GOT3 (cell line): ENCODE results near the gene GOLM1.
"Not testable (repeated sequence)": the region's sequence is repeated elsewhere in the genome, so short reads cannot be mapped to it uniquely, and the experiment has no call there.

Source experiments
- DNase-seq: peaks from one replicate; lab custom pipeline; 2025; ENCODE audit warnings: mixed read lengths; lab: John Stamatoyannopoulos, UW

The GOLM1 gene

GRCh38 chr9:86082870-86083269 is 16.5 kb downstream of the GOLM1 start:
- no peak for DNase-seq

DNA sequence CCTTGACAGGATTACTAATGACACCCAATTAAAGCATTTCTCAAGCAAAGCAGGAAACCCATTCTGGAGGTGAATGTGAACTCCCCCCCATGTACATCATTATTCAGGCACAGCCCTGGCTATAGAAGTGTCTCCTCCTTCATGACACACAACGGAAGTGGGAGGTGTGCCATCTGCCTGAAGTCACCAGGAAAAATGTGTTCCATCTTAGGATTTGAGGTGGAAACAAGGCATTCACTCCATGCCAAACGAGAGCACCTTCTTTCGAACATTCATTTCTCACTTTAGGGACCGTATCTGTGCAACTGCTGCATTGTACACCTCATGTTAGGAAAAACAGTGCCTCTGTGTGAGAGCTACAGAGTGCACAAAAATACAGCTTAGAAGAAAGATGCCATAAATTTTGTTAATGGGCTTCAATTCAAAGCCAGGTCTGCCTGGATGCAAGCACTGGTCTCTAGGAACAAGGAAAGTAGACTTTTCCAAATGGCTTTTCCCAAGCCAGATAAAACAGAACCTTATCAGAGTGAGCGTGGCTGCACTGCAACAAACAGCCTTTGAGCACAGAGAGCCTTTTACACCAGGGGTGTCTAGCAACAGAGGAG is 19.4 kb downstream of the GOLM1 start:
- no peak for DNase-seq

- DNase-seq = no peak
These were observed 19.9 kb downstream of the GOLM1 start for GRCh38 chr9:86079421-86079831.

- no peak for DNase-seq
These were observed 20.6 kb downstream of the GOLM1 start for GRCh38 chr9:86078731-86079130.

GRCh38 chr9:86077276-86077675 is 22.1 kb downstream of the GOLM1 start:
- no peak for DNase-seq

- DNase-seq = no peak
These were observed 23.9 kb downstream of the GOLM1 start for GRCh38 chr9:86075132-86076109.

DNA sequence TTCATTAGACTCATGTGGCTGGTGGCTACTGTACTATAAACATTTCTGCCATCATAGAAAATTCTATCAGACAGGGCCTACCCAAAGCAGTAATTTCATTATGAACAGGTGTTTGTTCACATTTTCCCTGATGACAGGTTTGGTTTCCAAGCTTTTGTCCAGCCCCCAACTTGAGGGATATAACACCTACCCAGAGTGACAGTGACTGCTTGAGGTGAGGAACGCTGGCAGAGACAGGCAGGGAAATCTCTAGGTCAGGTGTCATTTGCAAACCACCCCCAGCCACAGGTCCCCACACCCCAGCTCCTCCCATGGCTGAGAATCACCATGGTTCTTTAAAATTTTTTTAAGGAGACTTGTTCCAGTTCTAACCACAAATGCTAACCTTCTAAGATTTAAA is 25.5 kb downstream of the GOLM1 start:
- DNase-seq = no peak

GRCh38 chr9:86072394-86072877 is 26.9 kb downstream of the GOLM1 start:
- no peak for DNase-seq

GRCh38 chr9:86069206-86069869 is 30.0 kb downstream of the GOLM1 start:
- no peak for DNase-seq

DNA sequence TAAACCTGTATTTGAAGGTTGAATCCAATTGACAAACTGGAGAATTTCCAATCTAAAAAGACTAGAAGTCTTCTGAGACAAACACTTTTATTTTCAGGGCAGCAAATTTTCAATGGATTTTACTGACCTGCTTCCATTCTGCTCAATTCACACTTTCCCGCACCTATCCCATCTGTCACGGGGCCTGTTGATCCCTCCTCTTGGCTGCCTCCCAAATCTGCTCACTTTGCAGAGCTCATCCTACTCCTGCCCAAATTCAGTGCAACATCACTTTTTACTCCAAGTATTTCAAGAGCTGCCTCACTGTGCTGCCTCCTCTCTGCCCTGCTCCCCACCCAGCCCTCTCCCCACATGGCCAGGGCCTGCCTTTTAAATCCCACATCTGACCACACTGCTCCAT is 35.1 kb downstream of the GOLM1 start:
- no peak for DNase-seq

GRCh38 chr9:86062845-86063693 is 36.3 kb downstream of the GOLM1 start:
- no peak for DNase-seq

DNA sequence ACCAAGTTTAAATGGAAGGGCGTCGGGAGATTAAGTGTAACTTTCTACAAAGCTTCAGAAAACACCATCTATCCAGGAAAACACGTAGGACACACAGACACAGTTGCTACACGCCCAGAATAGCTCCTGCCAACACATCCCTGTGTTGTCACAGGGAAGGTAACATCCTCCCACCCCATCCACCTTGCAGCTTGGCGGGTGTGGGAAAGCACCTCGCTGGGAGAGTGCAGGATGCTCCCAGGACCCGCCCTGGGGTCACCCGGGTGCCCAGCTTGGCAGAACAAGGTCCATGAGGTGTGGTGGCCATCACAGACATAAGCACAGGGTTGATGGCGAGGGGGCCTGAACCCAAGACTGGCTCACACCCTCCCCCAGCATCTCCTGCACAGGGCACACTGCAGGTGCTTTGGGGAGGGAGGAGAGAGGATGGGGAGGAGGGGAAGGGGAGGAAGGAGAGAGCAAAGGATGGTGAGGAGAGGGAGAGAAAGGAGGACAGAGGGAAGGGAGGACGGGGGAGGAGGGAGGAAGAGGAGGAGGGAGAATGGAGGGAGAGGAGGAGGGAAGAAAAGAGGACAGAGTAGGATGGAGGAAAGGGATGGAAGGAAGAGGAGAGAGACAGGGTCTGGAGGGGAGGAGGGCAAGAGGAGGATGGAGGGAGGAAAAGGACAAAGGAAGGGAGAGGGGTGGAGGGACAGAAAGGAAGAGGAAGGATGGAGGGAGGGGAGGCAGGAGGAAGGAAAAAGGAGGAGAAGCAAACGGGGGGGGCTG is 37.2 kb downstream of the GOLM1 start:
- no peak for DNase-seq

- DNase-seq = no peak
These were observed 41.9 kb downstream of the GOLM1 start for GRCh38 chr9:86057491-86057890.

- DNase-seq = no peak
These were observed 44.7 kb downstream of the GOLM1 start for GRCh38 chr9:86054695-86055094.

DNA sequence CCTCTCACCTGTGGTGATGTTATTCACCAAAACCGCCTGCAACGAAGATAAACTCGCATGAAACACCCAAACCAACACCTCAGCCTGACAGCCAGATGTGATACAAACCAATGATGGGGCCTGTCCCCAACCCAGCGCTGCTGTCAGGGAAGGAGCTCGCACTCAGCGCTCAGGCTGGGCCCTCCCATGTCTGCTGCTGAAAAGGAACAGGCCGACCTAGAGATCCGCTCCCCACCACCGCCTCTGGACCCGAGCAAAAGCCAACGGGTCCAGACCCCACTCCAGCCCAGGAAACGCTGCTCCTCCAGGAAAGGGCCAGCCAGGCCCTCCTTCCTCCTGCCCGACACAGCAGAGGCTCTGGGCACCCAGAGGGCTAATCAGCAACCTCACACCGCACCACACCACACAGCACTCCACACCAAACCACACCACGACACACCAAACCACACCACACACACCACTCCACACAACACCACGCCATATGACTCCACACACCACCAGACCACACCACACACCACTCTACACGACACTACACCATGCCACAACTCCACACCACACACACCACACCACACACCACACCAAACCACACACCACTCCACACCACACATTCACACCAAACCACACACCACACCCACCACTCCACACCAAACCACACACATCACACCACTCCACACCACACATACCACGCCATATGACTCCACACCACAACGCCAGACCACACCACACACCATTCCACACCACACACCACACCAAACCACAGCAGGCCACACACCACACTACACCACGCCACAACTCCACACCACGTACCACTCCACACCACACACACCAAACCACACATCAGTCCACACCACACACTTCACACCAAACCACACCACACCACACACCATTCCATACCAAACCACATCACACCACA is 46.5 kb downstream of the GOLM1 start:
- no peak for DNase-seq

- not testable (repeated sequence) for DNase-seq
These were observed 51.2 kb downstream of the GOLM1 start for GRCh38 chr9:86048018-86048742.

GRCh38 chr9:86047361-86047760 is 52.0 kb downstream of the GOLM1 start:
- no peak for DNase-seq

- DNase-seq = no peak
These were observed 52.4 kb downstream of the GOLM1 start for GRCh38 chr9:86046930-86047341.

DNA sequence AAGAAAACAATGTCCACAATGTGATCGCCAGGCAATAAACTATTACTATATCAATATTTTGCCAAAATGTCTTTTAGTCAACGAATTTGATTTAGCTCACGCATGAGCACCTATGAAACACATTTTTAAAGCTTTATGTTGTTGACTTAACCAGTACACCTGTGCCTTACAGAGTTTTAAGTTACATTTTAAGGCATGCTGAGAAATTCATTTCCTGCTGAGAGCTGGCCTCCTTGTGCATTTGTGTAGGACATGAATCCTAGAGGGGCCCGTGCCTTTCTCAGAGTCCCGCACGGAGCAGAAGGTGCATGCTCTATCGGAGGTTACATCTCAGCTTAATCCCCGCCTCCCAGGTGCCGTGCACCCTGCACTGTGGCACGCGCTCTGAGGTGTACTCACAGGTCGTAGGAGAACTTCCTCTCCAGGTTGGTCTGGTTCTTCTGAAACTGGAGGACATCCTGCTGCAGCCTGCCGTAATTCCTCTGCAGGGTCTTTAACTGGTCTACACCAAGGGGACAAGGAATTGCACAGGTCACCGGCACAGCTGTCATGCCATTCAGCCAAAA is 53.2 kb downstream of the GOLM1 start:
- no peak for DNase-seq
